ENCODE results near the gene EYA2.

DNA sequence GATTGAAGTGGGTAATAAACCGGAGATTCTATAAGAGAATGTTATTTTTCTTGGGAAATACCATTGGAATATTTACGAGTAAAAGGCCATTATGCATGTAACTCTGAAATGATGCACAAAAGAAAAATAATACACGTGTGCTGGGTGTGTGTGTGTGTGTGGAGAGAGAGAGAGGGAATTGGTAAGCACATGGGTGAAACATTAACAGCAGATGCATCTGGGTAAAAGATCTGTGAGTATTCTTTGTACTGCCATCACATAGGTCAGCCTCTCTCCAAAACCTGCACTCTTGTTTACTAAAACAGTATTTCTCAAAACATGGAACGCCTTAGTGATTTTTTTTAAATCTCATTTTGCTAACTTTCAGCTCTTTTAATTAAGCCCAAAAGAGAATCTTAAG lies 28.9 kb downstream of the EYA2 start:
- TF ChIP-seq, protein P1, sequence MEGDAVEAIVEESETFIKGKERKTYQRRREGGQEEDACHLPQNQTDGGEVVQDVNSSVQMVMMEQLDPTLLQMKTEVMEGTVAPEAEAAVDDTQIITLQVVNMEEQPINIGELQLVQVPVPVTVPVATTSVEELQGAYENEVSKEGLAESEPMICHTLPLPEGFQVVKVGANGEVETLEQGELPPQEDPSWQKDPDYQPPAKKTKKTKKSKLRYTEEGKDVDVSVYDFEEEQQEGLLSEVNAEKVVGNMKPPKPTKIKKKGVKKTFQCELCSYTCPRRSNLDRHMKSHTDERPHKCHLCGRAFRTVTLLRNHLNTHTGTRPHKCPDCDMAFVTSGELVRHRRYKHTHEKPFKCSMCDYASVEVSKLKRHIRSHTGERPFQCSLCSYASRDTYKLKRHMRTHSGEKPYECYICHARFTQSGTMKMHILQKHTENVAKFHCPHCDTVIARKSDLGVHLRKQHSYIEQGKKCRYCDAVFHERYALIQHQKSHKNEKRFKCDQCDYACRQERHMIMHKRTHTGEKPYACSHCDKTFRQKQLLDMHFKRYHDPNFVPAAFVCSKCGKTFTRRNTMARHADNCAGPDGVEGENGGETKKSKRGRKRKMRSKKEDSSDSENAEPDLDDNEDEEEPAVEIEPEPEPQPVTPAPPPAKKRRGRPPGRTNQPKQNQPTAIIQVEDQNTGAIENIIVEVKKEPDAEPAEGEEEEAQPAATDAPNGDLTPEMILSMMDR (IDR thresholded peaks at IDR 0.05), result no peak
- TF ChIP-seq POLR2A (IDR thresholded peaks at IDR 0.05), result no peak
- TF ChIP-seq EP300 (IDR thresholded peaks at IDR 0.05), result no peak
- no peak for TF ChIP-seq POLR2AphosphoS5 (IDR thresholded peaks at IDR 0.05)

Measured in sigmoid colon (tissue), 4 donors.